VCaP (cell line): Measurements from ENCODE around the gene ATPAF1.

Experiments
- H3K27ac ChIP-seq: fragments of 450-650 bp; 2 replicates; pipeline ENCODE4 v1.5.1; 2017
- CTCF ChIP-seq: fragments of 450-650 bp; conservative IDR thresholded peaks from 2 replicates; pipeline ENCODE4 v1.5.1; 2017; ENCODE audit warnings: mild to moderate bottlenecking, moderate library complexity

Gene ATPAF1

GRCh38 chr1:46689356-46689755, 21.2 kb upstream of the ATPAF1 start:
- no peak for TF ChIP-seq CTCF
- H3K27ac ChIP-seq, result peak overlapping the region; percentile 86

- H3K27ac ChIP-seq, result peak overlapping the region; percentile 86
- no peak for TF ChIP-seq CTCF
These were observed 19.9 kb upstream of the ATPAF1 start for GRCh38 chr1:46687921-46688509.

- no peak for TF ChIP-seq CTCF
- H3K27ac ChIP-seq, result peak overlapping the region; percentile 86
These were observed 19.0 kb upstream of the ATPAF1 start for GRCh38 chr1:46687093-46687659.

GRCh38 chr1:46686255-46686654, 18.1 kb upstream of the ATPAF1 start:
- peak overlapping the region; percentile 86 for H3K27ac ChIP-seq
- no peak for TF ChIP-seq CTCF

GRCh38 chr1:46684670-46685069, 16.5 kb upstream of the ATPAF1 start:
- peak overlapping the region; percentile 11; the same call in 1 of the 2 replicates for H3K27ac ChIP-seq
- no peak for TF ChIP-seq CTCF

- H3K27ac ChIP-seq, result peak overlapping the region; percentile 71
- no peak for TF ChIP-seq CTCF
These were observed 13.9 kb upstream of the ATPAF1 start for GRCh38 chr1:46682064-46682463.

- TF ChIP-seq CTCF, result no peak
- peak overlapping the region; percentile 71 for H3K27ac ChIP-seq
These were observed 13.3 kb upstream of the ATPAF1 start for GRCh38 chr1:46681333-46682034.
